Osteoblast (primary cell): ENCODE results near the gene ZSCAN10. TPM values are rescaled to one million over a fixed set of nuclear protein-coding genes. Genes with fewer than 3 reads are reported as not detected.
A peak's percentile ranks its signal among the peaks of the same experiment; 100 is the strongest.

Experiments
- DNase-seq: peaks from one replicate; pipeline ENCODE4 v3.0.0; 2011; ENCODE audit warnings: low spot score, mixed read lengths; ENCODE audit not compliant: insufficient read length; ENCODE audit errors: missing footprints
- H2AFZ ChIP-seq: 2 replicates; pipeline ENCODE4 v1.6.0; 2011; ENCODE audit warnings: mild to moderate bottlenecking, low read length
- H3K27ac ChIP-seq: 2 replicates; pipeline ENCODE4 v1.5.1; 2011; ENCODE audit warnings: mild to moderate bottlenecking, low read depth, low read length, moderate library complexity
- H3K27me3 ChIP-seq: 2 replicates; pipeline ENCODE4 v1.6.0; 2012; ENCODE audit warnings: mild to moderate bottlenecking, control low read depth, inconsistent platforms, low read length, moderate library complexity; ENCODE audit not compliant: insufficient read depth
- H3K36me3 ChIP-seq: 2 replicates; pipeline ENCODE4 v1.5.1; 2011; ENCODE audit warnings: mild to moderate bottlenecking, low read length, control low read depth, moderate library complexity; ENCODE audit not compliant: insufficient read depth
- H3K4me1 ChIP-seq: 2 replicates; pipeline ENCODE4 v1.5.1; 2011; ENCODE audit warnings: mild to moderate bottlenecking, low read length, control low read depth, moderate library complexity; ENCODE audit not compliant: insufficient read depth
- H3K4me2 ChIP-seq: 2 replicates; pipeline ENCODE4 v1.6.0; 2011; ENCODE audit warnings: mild to moderate bottlenecking, low read length; ENCODE audit not compliant: insufficient read depth
- H3K4me3 ChIP-seq: fragments of 200-600 bp; sonication (generic); 3 replicates; pipeline ENCODE4 v1.5.1; 2012; ENCODE audit warnings: mild to moderate bottlenecking, low read length, inconsistent platforms; ENCODE audit not compliant: insufficient read depth
- H3K79me2 ChIP-seq: 2 replicates; pipeline ENCODE4 v1.6.0; 2012; ENCODE audit warnings: mild to moderate bottlenecking, low read length, control low read depth, inconsistent platforms; ENCODE audit not compliant: insufficient read depth
- H3K9me3 ChIP-seq: 2 replicates; pipeline ENCODE4 v1.5.1; 2011; ENCODE audit warnings: low read depth, low read length, control low read depth
- H4K20me1 ChIP-seq: 2 replicates; pipeline ENCODE4 v1.6.0; 2012; ENCODE audit warnings: mild to moderate bottlenecking, low read length, control low read depth; ENCODE audit not compliant: insufficient read depth
- CTCF ChIP-seq: IDR thresholded peaks from 2 replicates; pipeline ENCODE4 v1.5.1; 2011; ENCODE audit warnings: mild to moderate bottlenecking, low read depth, low read length, moderate library complexity; ENCODE audit errors: extremely low read depth
- total RNA-seq: library from RNA; depleted of rRNA; stranded (reverse); fragments of >200 nt; gene quantifications from 2 replicates; pipeline ENCODE4 v1.2.3, GENCODE V29; 2012

ZSCAN10 gene
- total RNA-seq, 1 donor = not detected

GRCh38 chr16:3112058-3112880, 13.2 kb upstream of the ZSCAN10 start, which contains the start of gene ZNF205:
Gene ZNF205 (plus strand): TSS chr16:3112586. CDS start chr16:3113431, 845 bp downstream.
- no peak within 1 kb of the TSS for H3K27ac ChIP-seq
- H4K20me1 ChIP-seq = peaks cover 5% of the 10 kb centered on the region
- H3K9me3 ChIP-seq = no peaks in the 10 kb centered on the region
- H3K4me2 ChIP-seq = peak within 1 kb of the TSS; percentile 95
- peak; percentile 99 for DNase-seq
- peaks cover 25% of the 10 kb centered on the region for H3K79me2 ChIP-seq
- TF ChIP-seq CTCF = no peak
- H3K27me3 ChIP-seq = no peaks in the 10 kb centered on the region
- H3K4me3 ChIP-seq = peak within 1 kb of the TSS; percentile 94
- H3K4me1 ChIP-seq = peaks cover 11% of the 10 kb centered on the region
- peak within 1 kb of the TSS; percentile 99 for H2AFZ ChIP-seq
- H3K36me3 ChIP-seq = peaks cover 13% of the 10 kb centered on the region

- Histone ChIP-seq H3K4me2 (peak overlapping the region; percentile 93), H3K27ac (no peak overlapping the region), H3K79me2 (no peaks in the 10 kb centered on the region), H2AFZ (peak overlapping the region; percentile 93), H3K4me1 (peaks cover 3% of the 10 kb centered on the region), H3K27me3 (no peaks in the 10 kb centered on the region), H3K36me3 (no peaks in the 10 kb centered on the region), H3K9me3 (no peaks in the 10 kb centered on the region), H3K4me3 (peak overlapping the region; percentile 77), H4K20me1 (no peaks in the 10 kb centered on the region)
- DNase-seq = peak; percentile 99
- TF ChIP-seq CTCF = no peak
Observed at GRCh38 chr16:3106205-3106928, 7.3 kb upstream of the ZSCAN10 start.

GRCh38 chr16:3101841-3102470, 2.9 kb upstream of the ZSCAN10 start:
- no peaks in the 10 kb centered on the region for H3K9me3 ChIP-seq
- H3K79me2 ChIP-seq = no peaks in the 10 kb centered on the region
- no peak for TF ChIP-seq CTCF
- no peak overlapping the region for H3K4me2 ChIP-seq
- peak overlapping the region; percentile 78 for H2AFZ ChIP-seq
- peaks cover 6% of the 10 kb centered on the region for H3K4me1 ChIP-seq
- H3K4me3 ChIP-seq = no peak overlapping the region
- peaks cover 13% of the 10 kb centered on the region for H3K27me3 ChIP-seq
- H3K27ac ChIP-seq = no peak overlapping the region
- DNase-seq = no peak
- H3K36me3 ChIP-seq = no peaks in the 10 kb centered on the region
- H4K20me1 ChIP-seq = no peaks in the 10 kb centered on the region
